Liver (tissue), 9 donors: ENCODE data around the gene NIFK. TPM values are rescaled to one million over a fixed set of nuclear protein-coding genes. Genes with fewer than 3 reads are reported as not detected.
"Not testable (repeated sequence)": the region's sequence is repeated elsewhere in the genome, so short reads cannot be mapped to it uniquely, and the experiment has no call there.

ENCODE experiments used
- DNase-seq: peaks from one replicate; pipeline ENCODE4 v3.0.0-alpha.2; 2017; ENCODE audit warnings: low spot score
- H3K27ac ChIP-seq, 2 donors: one replicate each; pipeline ENCODE4 v1.7.0; 2013; ENCODE audit warnings: inconsistent platforms in 2 of 2, low read length in 2 of 2, control low read depth in 1 of 2, low read depth in 1 of 2, mild to moderate bottlenecking in 1 of 2
- H3K27me3 ChIP-seq, 4 donors: one replicate each; pipeline versions ENCODE4 v1.6.1 to v1.7.0; 2013; ENCODE audit warnings: low read length in 3 of 4, inconsistent platforms in 1 of 4, mild to moderate bottlenecking in 1 of 4, moderate library complexity in 1 of 4; ENCODE audit not compliant: control insufficient read depth in 4 of 4, insufficient read depth in 4 of 4
- H3K36me3 ChIP-seq, 4 donors: one replicate each; pipeline versions ENCODE4 v1.6.1 to v1.7.0; 2013; ENCODE audit warnings: low read length in 3 of 4, mild to moderate bottlenecking in 3 of 4, low read depth in 1 of 4, moderate library complexity in 1 of 4; ENCODE audit not compliant: control insufficient read depth in 4 of 4, insufficient read depth in 3 of 4
- H3K4me1 ChIP-seq, 4 donors: one replicate each; pipeline versions ENCODE4 v1.6.1 to v1.7.0; 2013; ENCODE audit warnings: low read length in 3 of 4, mild to moderate bottlenecking in 3 of 4, moderate library complexity in 1 of 4; ENCODE audit not compliant: control insufficient read depth in 4 of 4, insufficient read depth in 4 of 4
- H3K4me3 ChIP-seq, 3 donors: one replicate each; pipeline versions ENCODE4 v1.6.1 to v1.7.0; 2013; ENCODE audit warnings: low read length in 3 of 3, control low read depth in 1 of 3, low read depth in 1 of 3, mild to moderate bottlenecking in 1 of 3
- H3K9ac ChIP-seq, 2 donors: one replicate each; pipeline ENCODE4 v1.7.0; 2013; ENCODE audit warnings: low read length in 2 of 2, mild to moderate bottlenecking in 2 of 2, moderate library complexity in 2 of 2, control low read depth in 1 of 2, low read depth in 1 of 2
- H3K9me3 ChIP-seq, 4 donors: one replicate each; pipeline versions ENCODE4 v1.6.1 to v1.7.0; 2013; ENCODE audit warnings: low read length in 3 of 4; ENCODE audit not compliant: control insufficient read depth in 4 of 4
- EGR1 ChIP-seq, 2 donors: IDR thresholded peaks; 2 replicates each; pipeline ENCODE4 v1.6.1; 2016 to 2018; ENCODE audit warnings: antibody characterized with exemption in 2 of 2, low read depth in 2 of 2
- FOXA1 ChIP-seq: IDR thresholded peaks from 2 replicates; pipeline ENCODE4 v1.6.1; 2016; ENCODE audit warnings: antibody characterized with exemption
- FOXA2 ChIP-seq: IDR thresholded peaks from 2 replicates; pipeline ENCODE4 v1.6.1; 2016; ENCODE audit warnings: antibody characterized with exemption
- GABPA ChIP-seq, 2 donors: IDR thresholded peaks in 1 of 2; conservative IDR thresholded peaks in 1 of 2; 2 replicates each; pipeline ENCODE4 v1.6.1; 2016; ENCODE audit warnings: antibody characterized with exemption in 2 of 2, mild to moderate bottlenecking in 1 of 2, moderate library complexity in 1 of 2
- HNF4A ChIP-seq, 2 donors: conservative IDR thresholded peaks; 2 replicates each; pipeline ENCODE4 v1.6.1; 2016; ENCODE audit warnings: antibody characterized with exemption in 2 of 2, mild to moderate bottlenecking in 2 of 2
- HNF4G ChIP-seq: IDR thresholded peaks from 2 replicates; pipeline ENCODE4 v1.6.1; 2016; ENCODE audit warnings: antibody characterized with exemption
- JUND ChIP-seq, 2 donors: IDR thresholded peaks; 2 replicates each; pipeline ENCODE4 v1.6.1; 2016; ENCODE audit warnings: antibody characterized with exemption in 2 of 2
- RAD21 ChIP-seq, 2 donors: IDR thresholded peaks; 2 replicates each; pipeline ENCODE4 v1.6.1; 2016; ENCODE audit warnings: antibody characterized with exemption in 2 of 2, mild to moderate bottlenecking in 2 of 2
- RXRA ChIP-seq, 2 donors: IDR thresholded peaks; 2 replicates each; pipeline ENCODE4 v1.6.1; 2017 to 2018; ENCODE audit warnings: antibody characterized with exemption in 2 of 2, mild to moderate bottlenecking in 1 of 2
- TAF1 ChIP-seq: conservative IDR thresholded peaks from 2 replicates; pipeline ENCODE4 v1.6.1; 2016; ENCODE audit warnings: antibody characterized with exemption, mild to moderate bottlenecking
- WGBS: extraction: QIAGEN DNeasy Blood & Tissue Kit; methylation state at CpG from one replicate; pipeline ENCODE4 v1.1.7; 2013; 5-methylcytosine and 5-hydroxymethylcytosine counted together
- polyA plus RNA-seq, 2 donors: library from polyadenylated mRNA; stranded (reverse) in 1 of 2; unstranded in 1 of 2; fragments of 200-250 nt in 1 of 2; fragments of >200 nt in 1 of 2; fragmentation: Nextera tagmentation in 1 of 2; extraction: Ambion mirVana in 1 of 2; gene quantifications; one replicate each; pipeline versions ENCODE4 v1.2.1 to v1.2.3, GENCODE V29; 2013 to 2015
- total RNA-seq, 2 donors: library from RNA; depleted of rRNA; stranded (reverse); fragments of >200 nt; gene quantifications; one replicate each; pipeline ENCODE4 v1.2.3, GENCODE V29; 2014
- TF ChIP-seq, protein P1 (sequence below): IDR thresholded peaks from 2 replicates; pipeline ENCODE4 v1.6.1; 2016; ENCODE audit warnings: antibody characterized with exemption
- TF ChIP-seq, protein P2 (sequence below): IDR thresholded peaks from 2 replicates; pipeline ENCODE4 v1.6.1; 2016; ENCODE audit warnings: antibody characterized with exemption
- donor health status: healthy.
- donor health status: healthy.
- donor health status: healthy.
- donor health status: healthy.
- donor health status: healthy.

NIFK gene
- total and polyA plus RNA-seq, 4 donors: 13.4 to 25.6 (median 16.2) TPM

DNA sequence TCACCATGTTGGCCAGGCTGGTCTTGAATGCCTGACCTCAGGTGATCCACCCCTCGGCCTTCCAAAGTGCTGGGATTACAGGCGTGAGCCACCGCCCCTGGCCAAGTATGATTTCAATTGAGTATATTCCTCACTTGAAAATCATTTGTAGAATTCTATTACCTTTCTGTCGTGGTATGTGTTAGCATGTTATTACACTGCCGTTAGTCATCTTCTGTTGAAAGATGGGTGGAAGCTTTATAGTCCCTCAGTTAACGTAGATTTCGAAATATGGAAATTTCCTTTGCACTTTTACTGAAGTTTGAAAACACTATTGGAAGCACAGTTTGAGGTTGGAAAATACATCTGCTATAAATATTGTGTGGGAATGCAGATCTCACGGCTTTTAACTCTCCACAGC is 14.7 kb downstream of the NIFK start (continued):
- TF ChIP-seq, protein P1, sequence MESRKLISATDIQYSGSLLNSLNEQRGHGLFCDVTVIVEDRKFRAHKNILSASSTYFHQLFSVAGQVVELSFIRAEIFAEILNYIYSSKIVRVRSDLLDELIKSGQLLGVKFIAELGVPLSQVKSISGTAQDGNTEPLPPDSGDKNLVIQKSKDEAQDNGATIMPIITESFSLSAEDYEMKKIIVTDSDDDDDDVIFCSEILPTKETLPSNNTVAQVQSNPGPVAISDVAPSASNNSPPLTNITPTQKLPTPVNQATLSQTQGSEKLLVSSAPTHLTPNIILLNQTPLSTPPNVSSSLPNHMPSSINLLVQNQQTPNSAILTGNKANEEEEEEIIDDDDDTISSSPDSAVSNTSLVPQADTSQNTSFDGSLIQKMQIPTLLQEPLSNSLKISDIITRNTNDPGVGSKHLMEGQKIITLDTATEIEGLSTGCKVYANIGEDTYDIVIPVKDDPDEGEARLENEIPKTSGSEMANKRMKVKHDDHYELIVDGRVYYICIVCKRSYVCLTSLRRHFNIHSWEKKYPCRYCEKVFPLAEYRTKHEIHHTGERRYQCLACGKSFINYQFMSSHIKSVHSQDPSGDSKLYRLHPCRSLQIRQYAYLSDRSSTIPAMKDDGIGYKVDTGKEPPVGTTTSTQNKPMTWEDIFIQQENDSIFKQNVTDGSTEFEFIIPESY: no peak
- TF ChIP-seq FOXA1 (no peak), FOXA2 (no peak), EGR1 (IDR thresholded peaks at IDR 0.05; ENCODE audit: low read depth in 2 of 2) (no peak)

DNA sequence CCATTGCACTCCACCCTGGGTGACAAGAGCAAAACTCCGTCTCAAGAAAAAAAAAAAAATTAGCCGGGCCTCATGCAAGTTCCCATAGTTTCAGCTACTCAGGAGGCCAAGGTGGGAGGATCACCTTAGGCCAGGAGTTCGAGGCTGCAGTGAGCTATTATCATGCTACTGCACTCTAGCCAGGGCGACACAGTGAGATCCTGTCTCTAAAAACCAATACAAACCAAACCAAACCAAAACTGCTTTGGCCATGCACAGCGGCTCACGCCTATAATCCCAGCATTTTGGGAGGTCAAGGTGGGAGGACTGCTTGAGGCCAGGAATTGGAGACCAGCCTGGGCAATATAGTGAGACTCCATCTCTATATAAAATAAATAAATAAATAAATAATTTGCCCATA is 19.1 kb downstream of the NIFK start:
- H3K27ac ChIP-seq: no peak overlapping the region
- TF ChIP-seq HNF4A (conservative IDR thresholded peaks at IDR 0.05) (no peak), HNF4G (no peak), TAF1 (no peak), FOXA1 (no peak), GABPA (IDR thresholded peaks at IDR 0.05 in 1 of 2, conservative IDR thresholded peaks at IDR 0.05 in 1 of 2) (no peak), JUND (IDR thresholded peaks at IDR 0.05) (no peak)
- TF ChIP-seq, protein P2, sequence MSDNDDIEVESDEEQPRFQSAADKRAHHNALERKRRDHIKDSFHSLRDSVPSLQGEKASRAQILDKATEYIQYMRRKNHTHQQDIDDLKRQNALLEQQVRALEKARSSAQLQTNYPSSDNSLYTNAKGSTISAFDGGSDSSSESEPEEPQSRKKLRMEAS: no peak
- TF ChIP-seq, protein P1: no peak
- no peaks in the 10 kb centered on the region for H3K9me3 ChIP-seq
- no peaks in the 10 kb centered on the region for H3K27me3 ChIP-seq
- H3K36me3 ChIP-seq: no peaks in the 10 kb centered on the region
- peaks cover 3 to 11% (median 8%) of the 10 kb centered on the region in 4 donors for H3K4me1 ChIP-seq
- DNase-seq: no peak
- no peak overlapping the region for H3K9ac ChIP-seq
- 98% methylated on average over 6 of the region's 6 CpGs for WGBS
- no peak overlapping the region for H3K4me3 ChIP-seq

DNA sequence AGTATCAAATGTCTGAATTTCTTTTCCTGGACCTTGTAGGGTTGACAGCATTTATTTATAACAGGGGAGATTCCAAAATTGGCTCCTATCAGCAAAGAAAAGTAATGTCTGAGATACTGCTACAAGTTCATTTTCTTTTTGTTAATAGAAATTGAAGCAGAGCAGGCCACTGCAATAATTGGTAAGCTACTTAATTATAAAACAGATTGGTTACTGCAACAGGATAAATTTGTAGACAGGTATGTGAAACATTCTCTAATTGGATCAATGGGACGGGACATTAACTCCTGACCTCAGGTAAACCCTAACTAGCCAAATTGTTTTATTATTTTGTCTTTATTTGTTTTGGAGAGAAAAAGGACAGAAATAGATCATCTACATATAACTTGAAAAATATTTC is 20.5 kb downstream of the NIFK start:
- no peak for DNase-seq
- H3K36me3 ChIP-seq: no peaks in the 10 kb centered on the region
- no peak overlapping the region for H3K9ac ChIP-seq
- peak overlapping the region in 1 of 2 donors; percentile 37 for H3K27ac ChIP-seq
- H3K9me3 ChIP-seq: no peaks in the 10 kb centered on the region
- H3K4me1 ChIP-seq: peaks cover 3 to 11% (median 8%) of the 10 kb centered on the region in 4 donors
- no peak for TF ChIP-seq RAD21 (IDR thresholded peaks at IDR 0.05)
- TF ChIP-seq RXRA (IDR thresholded peaks at IDR 0.05): peak in 1 of 2 donors; percentile 40
- no peak overlapping the region for H3K4me3 ChIP-seq
- 23% methylated on average over 1 of the region's 1 CpG for WGBS
- H3K27me3 ChIP-seq: no peaks in the 10 kb centered on the region

GRCh38 chr2:121711481-121711880 is 25.2 kb downstream of the NIFK start:
- not testable (repeated sequence) for DNase-seq, H3K27me3 ChIP-seq, H3K27ac ChIP-seq, H3K4me1 ChIP-seq, H3K36me3 ChIP-seq, H3K9ac ChIP-seq, H3K9me3 ChIP-seq, H3K4me3 ChIP-seq
- WGBS: 94% methylated on average over 3 of the region's 3 CpGs
